Stimulated activated CD8-positive, alpha-beta memory T cell treated with anti-CD3 and anti-CD28 coated beads, Interleukin-15, amount 100 ng/mL, for 1 hour (primary cell): ENCODE data around the gene TNIP2.
A peak's percentile ranks its signal among the peaks of the same experiment; 100 is the strongest.

Source experiments
- DNase-seq: peaks from one replicate; pipeline ENCODE4 v3.0.0-alpha.2; 2020; ENCODE audit warnings: low read depth

The TNIP2 gene

GRCh38 chr4:2755821-2756690, at the start of gene TNIP2:
TSS of gene TNIP2 (minus strand) at chr4:2756336. CDS start at chr4:2756289, 47 bp downstream.
- DNase-seq, result peak; percentile 58

GRCh38 chr4:2804973-2805501, 48.9 kb upstream of the TNIP2 start:
- DNase-seq, result no peak

GRCh38 chr4:2804449-2804972, 48.4 kb upstream of the TNIP2 start:
- no peak for DNase-seq

GRCh38 chr4:2803624-2804448, 47.7 kb upstream of the TNIP2 start:
- no peak for DNase-seq

GRCh38 chr4:2802618-2803531, 46.7 kb upstream of the TNIP2 start:
- no peak for DNase-seq

GRCh38 chr4:2800691-2801596, 44.8 kb upstream of the TNIP2 start:
- no peak for DNase-seq

GRCh38 chr4:2799971-2800690, 44.0 kb upstream of the TNIP2 start:
- no peak for DNase-seq

- DNase-seq, result no peak
Measured at GRCh38 chr4:2799224-2799911, 43.2 kb upstream of the TNIP2 start.

GRCh38 chr4:2798399-2799223, 42.5 kb upstream of the TNIP2 start:
- DNase-seq, result no peak

- DNase-seq, result no peak
Measured at GRCh38 chr4:2797545-2798305, 41.6 kb upstream of the TNIP2 start.

- DNase-seq, result no peak
Measured at GRCh38 chr4:2796849-2797544, 40.9 kb upstream of the TNIP2 start.

- DNase-seq, result no peak
Measured at GRCh38 chr4:2795893-2796848, 40.0 kb upstream of the TNIP2 start.

- no peak for DNase-seq
Measured at GRCh38 chr4:2795300-2795892, 39.3 kb upstream of the TNIP2 start.

GRCh38 chr4:2794486-2795299, 38.6 kb upstream of the TNIP2 start:
- no peak for DNase-seq
